ENCODE results near the gene IRX6. TPM values are rescaled to one million over a fixed set of nuclear protein-coding genes. Genes with fewer than 3 reads are reported as not detected.

IRX6 gene
- polyA plus RNA-seq, 1 donor: not detected

DNA sequence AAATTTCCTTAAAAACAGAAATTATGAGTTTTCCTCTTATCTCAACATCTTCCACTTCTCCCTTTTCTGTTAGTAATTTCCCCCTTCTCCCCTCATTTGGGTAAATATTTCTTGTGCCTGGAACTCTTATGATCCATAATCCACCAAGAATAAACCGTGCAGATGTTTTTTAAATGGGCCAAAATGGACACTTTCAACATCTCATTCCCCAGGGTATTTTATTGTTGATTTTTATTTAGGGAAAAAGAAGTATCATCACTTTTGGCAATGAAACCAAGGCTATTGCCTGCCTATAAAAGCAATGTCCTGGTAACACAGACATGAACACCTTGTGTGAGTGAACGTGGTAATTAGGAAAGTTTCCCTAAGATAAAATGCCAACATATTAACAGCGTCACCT is 54.6 kb downstream of the IRX6 start:
- no peak overlapping the region for H3K4me3 ChIP-seq (ENCODE audit: low read length)
- H3K4me1 ChIP-seq (ENCODE audit: control insufficient read depth, insufficient read depth, low read length): no peaks in the 10 kb centered on the region
- no peaks in the 10 kb centered on the region for H3K36me3 ChIP-seq (ENCODE audit: control insufficient read depth, insufficient read depth, low read length)
- H3K9me3 ChIP-seq (ENCODE audit: control insufficient read depth, low read depth, low read length): no peaks in the 10 kb centered on the region
- 81% methylated on average over 3 of the region's 3 CpGs for WGBS (ENCODE audit: insufficient coverage, low lambda C conversion rate)
- H3K27me3 ChIP-seq (ENCODE audit: control insufficient read depth, insufficient read depth, low read length): peaks cover 9% of the 10 kb centered on the region
- DNase-seq: no peak
- no peak overlapping the region for H3K27ac ChIP-seq (ENCODE audit: low read length)

GRCh38 chr16:55379371-55379770 is 55.4 kb downstream of the IRX6 start:
- H3K27me3 ChIP-seq (ENCODE audit: control insufficient read depth, insufficient read depth, low read length): peaks cover 5% of the 10 kb centered on the region
- no peak overlapping the region for H3K4me3 ChIP-seq (ENCODE audit: low read length)
- no peaks in the 10 kb centered on the region for H3K4me1 ChIP-seq (ENCODE audit: control insufficient read depth, insufficient read depth, low read length)
- H3K27ac ChIP-seq (ENCODE audit: low read length): no peak overlapping the region
- DNase-seq: no peak
- no peaks in the 10 kb centered on the region for H3K36me3 ChIP-seq (ENCODE audit: control insufficient read depth, insufficient read depth, low read length)
- WGBS (ENCODE audit: insufficient coverage, low lambda C conversion rate): no CpG with 5 or more reads among the region's 13 CpGs
- H3K9me3 ChIP-seq (ENCODE audit: control insufficient read depth, low read depth, low read length): no peaks in the 10 kb centered on the region

- H3K27ac ChIP-seq (ENCODE audit: low read length): no peak overlapping the region
- no peaks in the 10 kb centered on the region for H3K4me1 ChIP-seq (ENCODE audit: control insufficient read depth, insufficient read depth, low read length)
- no peak for DNase-seq
- H3K4me3 ChIP-seq (ENCODE audit: low read length): no peak overlapping the region
- peaks cover 5% of the 10 kb centered on the region for H3K27me3 ChIP-seq (ENCODE audit: control insufficient read depth, insufficient read depth, low read length)
- no CpG with 5 or more reads among the region's 7 CpGs for WGBS (ENCODE audit: insufficient coverage, low lambda C conversion rate)
- no peaks in the 10 kb centered on the region for H3K36me3 ChIP-seq (ENCODE audit: control insufficient read depth, insufficient read depth, low read length)
- no peaks in the 10 kb centered on the region for H3K9me3 ChIP-seq (ENCODE audit: control insufficient read depth, low read depth, low read length)
Measured at GRCh38 chr16:55379876-55380390, 55.9 kb downstream of the IRX6 start.

Other genes with a start within 250 kb of the IRX6 start
- 87.5 TPM for gene MMP2, start 155.0 kb downstream of the IRX6 start, polyA plus RNA-seq
- 6.1 TPM for gene LPCAT2, start 184.9 kb downstream of the IRX6 start, polyA plus RNA-seq
- gene CAPNS2, start 242.5 kb downstream of the IRX6 start, polyA plus RNA-seq: 0.09 TPM

Data from large intestine (tissue), 3 donors.